GM18499 (cell line): ENCODE results near the gene NIF3L1.
"Not testable (repeated sequence)": the region's sequence is repeated elsewhere in the genome, so short reads cannot be mapped to it uniquely, and the experiment has no call there.

Experiments
- ATAC-seq: cut with Tn5 transposase; IDR thresholded peaks from one replicate; pipeline ENCODE4 v1.9.1; 2021; ENCODE audit warnings: moderate number of reproducible peaks; ENCODE audit not compliant: insufficient read depth, unreplicated experiment

The NIF3L1 gene

DNA sequence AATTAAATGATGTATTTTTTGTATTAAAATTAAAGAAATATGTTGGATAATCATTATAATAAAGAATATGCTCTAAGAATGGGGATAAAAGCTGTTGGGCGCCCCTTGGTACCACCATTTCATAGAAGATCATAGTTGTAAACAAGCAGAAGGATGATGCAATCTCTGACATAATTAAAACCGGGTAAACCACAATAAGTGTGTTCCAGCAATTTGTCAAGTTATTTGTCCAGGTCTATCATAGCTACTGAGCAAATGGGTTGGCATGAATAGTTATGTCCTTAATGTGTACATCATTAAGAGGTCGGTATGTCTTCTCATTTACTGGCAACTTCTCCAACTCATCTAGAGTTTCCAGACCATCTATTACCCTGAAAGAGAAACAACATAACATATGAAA, 18.0 kb upstream of the NIF3L1 start:
- no peak for ATAC-seq

DNA sequence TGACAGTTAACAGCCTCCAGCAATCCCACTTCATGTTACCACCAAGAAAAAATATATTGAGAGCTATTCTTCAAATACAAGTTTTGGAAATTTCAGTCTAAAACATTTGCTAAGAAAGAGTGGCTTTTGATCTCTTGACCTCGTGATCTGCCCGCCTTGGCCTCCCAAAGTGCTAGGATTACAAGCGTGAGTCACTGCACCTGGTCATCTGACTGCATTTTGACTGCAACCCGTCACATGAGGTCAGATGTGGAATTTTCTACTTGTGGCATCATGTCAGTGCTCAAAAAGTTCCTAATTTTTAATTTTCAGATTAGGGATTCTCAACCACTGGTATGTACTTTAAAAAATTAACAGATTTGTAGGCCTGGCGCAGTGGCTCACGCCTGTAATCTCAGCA, 15.6 kb upstream of the NIF3L1 start:
- ATAC-seq = no peak

DNA sequence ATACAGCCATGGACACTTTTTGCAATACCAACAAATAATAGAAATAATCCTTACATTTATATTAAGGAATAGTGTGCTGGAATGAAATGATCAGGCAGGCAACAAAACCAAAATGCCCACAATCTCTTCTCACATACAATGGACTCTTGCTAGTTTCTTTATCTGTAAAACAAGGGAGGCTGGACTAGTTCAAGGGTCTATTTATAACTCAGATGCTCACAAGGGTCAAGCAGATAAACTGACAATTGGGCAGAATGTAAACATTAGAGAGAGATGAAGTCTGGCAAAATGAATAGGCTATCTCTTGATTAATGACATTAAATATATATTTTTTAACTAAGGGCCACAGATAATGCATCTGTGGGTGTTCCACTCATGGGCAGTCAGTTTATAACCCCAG, 11.7 kb upstream of the NIF3L1 start:
- ATAC-seq = no peak

DNA sequence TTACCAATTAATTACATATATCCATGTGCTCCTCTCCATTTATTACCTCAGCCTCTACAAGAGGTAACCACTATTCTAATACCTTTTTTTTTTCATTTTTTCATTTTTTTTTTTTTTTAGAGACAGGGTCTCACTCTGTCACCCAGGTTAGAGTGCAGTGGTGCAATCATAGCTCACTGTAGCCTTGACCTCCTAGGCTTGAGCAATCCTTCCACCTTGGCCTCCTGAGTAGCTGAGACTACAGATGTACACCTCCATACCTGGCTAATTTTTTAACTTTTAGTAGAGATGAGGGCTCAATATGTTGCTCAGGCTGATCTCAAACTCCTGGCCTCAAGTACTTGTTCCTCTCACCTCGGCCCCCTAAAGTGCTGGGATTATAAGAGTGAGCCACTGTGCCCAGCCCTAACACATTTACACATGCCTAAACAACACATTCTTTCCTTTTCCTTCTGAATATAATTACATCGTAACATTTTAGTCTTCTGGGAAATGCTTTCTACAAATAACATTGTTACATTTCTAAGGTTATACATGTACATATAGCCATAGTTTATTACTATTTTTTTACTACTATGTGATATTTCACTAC, 10.8 kb upstream of the NIF3L1 start:
- ATAC-seq = no peak

DNA sequence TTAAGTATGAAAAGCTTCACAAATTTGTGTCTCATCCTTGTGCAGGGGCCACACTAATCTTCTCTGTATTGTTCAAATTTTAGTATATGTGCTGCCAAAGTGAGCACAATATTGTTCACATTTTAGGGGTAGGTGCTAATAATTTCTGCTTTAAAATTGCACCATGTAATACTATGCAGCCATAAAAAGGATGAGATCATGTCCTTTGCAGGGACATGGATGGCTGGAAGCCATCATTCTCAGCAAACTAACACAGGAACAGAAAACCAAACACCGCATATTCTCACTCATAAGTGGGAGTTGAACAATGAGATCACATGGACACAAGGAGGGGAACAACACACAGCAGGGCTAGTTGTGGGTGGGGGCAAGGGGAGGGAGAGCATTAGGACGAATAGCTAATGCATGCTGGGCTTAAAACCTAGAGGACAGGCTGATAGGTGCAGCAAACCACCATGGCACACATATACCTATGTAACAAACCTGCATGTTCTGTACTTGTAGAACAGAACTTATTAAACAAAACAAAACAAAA, 7.4 kb upstream of the NIF3L1 start:
- not testable (repeated sequence) for ATAC-seq

DNA sequence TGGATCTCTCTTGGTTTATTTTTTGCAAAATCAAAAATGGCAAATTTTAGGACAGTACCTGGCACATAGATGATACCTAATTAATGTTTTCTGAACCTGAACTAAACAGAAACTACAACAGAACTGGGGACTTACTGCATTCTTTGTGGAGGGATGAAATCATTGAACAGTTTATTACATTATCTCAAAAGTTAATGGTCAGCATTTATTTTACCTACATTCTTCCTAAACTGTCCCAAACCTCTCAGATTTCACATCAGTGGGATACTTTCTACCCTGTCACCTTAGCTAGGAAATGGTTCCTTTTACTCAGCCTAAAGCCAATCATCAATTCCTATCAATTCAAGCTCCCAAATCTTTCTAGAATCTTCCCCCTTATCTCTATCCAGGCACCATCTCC, 10.3 kb downstream of the NIF3L1 start:
- no peak for ATAC-seq

DNA sequence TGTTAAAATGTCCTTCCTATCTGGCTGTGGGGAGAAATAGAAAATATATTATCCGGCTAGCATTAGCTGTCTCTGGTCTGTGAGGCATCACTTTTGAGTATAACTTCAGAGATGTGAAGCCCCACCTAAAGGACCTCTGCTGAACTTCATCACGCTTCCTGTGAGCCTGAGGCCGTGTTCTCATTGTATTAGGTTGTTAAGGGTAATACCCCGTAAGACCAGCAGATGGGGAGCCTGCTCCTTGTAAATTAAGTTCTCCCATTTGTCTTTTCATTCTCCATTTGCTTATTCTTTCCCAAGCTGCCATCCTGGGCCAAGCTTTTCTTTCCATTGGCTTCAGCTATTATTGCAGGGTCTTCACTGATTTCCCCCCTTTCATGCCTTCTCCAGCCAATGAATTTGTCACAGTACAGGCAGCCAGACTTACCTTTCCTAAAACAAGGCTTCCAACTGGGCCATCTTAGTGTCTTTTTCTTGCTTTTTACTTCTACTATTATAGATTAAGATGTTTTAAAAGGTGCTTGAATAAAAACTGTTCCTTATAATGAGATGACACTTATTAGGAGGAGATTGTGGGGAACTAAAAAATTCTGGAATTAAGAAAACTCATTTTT, 12.4 kb downstream of the NIF3L1 start:
- peak; percentile 89 for ATAC-seq

DNA sequence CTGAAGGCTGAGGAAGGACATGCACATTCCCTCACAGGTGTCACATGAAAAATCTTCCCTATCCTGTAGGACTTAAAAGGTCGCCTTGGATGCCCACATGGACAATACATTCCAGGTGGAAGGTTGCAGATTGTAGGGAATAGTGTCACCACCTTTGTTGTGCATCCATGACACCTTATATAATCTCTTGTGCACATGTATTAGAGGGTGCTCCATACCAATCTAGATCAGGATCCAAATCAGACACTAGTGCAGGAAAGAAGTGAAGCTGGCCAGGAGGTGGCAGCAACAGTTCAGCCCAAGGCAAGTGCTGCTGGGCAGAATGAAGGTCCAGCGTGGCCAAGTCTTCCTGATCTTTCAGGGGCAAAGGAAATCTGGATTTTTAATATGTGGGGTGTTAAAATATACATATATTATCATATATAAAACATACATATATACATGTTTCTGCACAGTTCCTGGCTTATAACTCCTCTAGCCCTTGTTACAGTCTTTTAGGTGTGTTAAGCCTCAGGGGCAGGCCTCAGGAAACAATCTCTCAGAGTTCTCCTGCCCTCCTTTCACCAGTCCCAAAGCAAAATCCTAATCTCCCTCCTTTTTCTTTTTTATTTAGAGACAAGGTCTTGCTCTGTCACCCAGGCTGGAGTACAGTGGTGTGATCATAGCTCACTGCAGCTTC, 16.6 kb downstream of the NIF3L1 start:
- ATAC-seq = no peak

DNA sequence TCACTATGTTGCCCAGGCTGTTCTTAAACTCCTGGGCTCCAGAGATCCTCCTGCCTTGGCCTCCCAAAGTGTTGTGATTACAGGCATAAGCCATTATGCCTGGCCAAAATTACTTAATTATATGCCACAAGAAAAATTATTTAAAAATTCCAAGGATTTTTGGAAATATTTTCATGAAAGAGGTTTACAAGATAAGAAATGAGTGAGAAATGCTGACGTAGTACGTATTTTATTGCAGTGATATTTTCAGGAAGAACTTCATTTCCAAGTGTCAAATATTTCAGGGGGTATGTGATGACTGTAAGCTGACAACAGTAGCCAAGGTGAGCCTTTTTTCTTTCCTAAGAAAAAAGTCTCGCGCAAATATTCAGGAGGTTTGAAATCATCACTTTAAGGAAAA, 20.8 kb downstream of the NIF3L1 start:
- ATAC-seq = no peak

DNA sequence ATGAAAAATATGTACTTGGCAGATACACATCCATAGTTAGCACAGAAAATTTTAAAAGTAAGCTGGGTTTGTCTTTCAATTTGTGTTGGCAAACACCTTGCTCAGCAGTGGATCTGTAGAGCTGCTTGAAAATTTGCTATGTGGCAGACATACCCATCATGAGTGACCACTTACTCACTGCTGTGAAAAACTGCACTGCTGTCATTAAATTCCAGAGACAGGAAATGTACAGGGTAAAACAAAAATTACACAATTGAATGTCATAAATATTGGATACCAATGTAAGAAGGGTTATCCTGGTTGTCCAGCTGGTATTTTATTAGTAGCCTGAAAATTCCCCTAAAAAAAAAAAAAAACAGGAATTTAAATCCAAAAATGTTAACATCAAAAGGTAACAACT, 24.5 kb downstream of the NIF3L1 start:
- no peak for ATAC-seq

DNA sequence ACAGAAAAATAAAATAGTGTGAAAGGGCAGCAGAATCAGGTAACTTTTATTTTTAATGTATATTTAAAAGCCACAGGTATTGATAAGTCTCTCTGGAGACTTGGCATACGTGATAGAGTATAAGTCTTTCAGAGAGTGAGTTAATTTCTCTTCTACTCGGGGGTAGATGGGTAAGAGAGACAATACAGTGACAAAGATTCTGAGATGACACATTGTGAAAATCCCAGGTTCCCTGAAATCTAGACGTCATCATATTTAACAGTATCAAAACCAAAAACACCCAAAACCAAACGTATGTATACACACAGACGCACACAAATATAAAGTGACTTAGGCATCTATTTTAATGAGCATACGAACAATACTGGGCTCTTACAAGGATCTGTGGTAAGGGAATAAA, 33.3 kb downstream of the NIF3L1 start:
- ATAC-seq = no peak

DNA sequence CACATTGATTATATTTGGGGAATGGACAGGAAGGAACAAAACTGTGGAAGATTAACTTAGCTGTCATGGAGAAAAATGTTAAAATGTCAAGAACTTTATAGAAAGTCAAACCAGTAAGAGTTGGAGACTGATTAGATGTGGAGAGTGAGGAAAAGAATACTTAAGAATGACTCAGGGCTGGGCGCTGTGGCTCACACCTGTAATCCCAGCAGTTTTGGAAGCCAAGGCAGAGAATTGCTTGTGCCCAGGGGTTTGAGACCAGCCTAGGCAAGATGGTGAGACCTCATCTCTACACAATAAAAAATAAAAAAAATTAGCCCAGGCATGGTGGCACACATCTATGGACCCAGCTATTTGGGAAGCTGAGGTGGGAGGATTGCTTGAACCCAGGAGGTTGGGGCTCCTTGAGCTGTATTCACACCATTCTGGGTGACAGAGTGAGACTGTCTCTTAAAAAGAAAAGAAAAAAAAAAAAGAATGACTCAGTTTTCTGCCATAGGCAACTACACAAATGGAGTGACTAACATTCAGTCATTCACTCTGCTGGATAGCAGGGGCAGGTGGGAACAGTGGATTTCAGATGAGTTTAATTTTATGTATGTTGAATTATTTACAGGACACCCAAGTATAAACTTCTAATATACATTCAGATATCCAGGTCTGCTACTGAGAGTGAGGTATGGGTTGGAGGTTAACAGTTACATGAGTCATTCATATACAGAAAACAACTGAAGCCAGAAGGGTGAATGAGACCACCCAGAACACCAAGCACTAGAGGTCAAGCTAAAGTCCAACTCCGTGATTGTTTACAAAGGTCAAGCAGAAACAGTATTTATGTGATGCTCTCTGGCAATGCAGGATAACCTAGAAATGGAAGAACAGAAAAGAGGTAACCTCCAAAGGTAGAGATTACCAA, 40.4 kb downstream of the NIF3L1 start:
- ATAC-seq = no peak

DNA sequence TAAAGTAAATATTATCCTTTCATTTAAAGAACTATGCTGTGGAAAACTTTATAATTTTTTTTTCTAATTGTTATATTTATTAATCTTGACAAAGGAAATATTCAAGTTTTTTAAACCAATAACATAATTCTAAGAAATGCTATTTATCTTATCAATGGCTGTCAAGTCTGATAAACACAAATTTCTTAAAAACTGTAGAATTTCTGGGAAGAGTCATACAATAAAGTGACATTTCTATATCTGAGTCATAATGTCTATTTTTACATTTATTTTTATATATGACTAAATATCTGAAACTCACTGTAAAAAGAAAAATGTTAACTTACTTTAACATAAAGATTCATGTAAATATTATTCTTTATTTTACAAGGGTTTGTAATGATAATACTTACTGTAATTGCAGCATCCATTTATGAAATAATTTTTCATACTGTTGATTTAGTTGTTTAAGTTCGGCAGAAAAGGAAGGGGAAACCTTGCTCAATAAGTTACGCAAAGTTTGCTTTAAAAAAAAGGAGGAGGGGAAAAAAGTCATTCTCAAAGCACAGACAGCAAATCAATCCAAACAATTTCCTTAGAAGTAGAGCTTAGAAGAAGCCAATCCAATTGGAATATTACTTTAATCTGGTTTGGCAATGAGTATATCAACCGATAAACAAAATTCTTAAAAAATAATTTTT, 41.9 kb downstream of the NIF3L1 start:
- no peak for ATAC-seq

DNA sequence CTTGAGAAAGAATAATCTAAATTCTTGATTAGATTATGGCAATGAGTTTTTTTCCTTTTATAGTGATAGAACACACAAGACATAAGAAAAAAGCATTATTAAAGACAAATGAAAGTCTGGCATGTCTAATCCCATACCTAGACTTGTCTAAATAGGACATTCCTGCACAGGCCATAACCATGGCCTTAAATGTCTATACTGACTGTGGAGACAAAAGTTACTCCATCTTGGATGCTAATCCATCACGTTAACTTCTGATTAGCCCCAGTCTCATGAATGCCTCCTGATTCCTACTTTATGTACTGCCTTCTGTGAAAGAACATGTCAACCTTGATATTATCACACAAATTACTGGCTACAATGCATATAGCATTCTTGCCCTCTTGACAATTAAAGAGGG, 50.7 kb downstream of the NIF3L1 start:
- ATAC-seq = no peak

DNA sequence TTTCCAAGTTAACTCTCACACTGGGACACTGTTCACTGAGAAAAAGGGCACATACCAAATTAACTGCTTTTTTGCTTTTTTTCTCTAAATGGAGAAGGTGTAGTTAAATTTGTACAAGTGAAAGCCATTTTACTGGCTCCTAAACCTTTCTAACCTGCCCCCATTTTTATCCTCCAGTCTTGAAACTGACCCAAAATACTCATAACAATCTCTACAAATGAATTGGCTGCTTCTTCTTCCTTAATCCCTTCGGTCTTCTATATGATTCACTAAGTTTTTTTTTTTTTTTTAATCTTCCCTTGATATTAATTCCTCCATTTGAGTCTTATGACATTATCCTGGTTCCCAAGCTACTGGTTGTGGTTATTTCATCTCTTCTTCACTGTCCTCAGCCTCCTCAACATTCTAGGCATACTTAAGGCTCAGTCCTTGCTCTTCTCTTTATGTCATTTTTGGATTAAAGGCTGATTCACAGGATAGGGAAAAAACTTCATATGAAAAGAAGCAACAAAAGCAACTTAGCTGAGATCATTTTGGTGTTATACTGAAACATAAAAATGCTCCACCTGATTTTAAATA, 54.4 kb downstream of the NIF3L1 start:
- no peak for ATAC-seq

DNA sequence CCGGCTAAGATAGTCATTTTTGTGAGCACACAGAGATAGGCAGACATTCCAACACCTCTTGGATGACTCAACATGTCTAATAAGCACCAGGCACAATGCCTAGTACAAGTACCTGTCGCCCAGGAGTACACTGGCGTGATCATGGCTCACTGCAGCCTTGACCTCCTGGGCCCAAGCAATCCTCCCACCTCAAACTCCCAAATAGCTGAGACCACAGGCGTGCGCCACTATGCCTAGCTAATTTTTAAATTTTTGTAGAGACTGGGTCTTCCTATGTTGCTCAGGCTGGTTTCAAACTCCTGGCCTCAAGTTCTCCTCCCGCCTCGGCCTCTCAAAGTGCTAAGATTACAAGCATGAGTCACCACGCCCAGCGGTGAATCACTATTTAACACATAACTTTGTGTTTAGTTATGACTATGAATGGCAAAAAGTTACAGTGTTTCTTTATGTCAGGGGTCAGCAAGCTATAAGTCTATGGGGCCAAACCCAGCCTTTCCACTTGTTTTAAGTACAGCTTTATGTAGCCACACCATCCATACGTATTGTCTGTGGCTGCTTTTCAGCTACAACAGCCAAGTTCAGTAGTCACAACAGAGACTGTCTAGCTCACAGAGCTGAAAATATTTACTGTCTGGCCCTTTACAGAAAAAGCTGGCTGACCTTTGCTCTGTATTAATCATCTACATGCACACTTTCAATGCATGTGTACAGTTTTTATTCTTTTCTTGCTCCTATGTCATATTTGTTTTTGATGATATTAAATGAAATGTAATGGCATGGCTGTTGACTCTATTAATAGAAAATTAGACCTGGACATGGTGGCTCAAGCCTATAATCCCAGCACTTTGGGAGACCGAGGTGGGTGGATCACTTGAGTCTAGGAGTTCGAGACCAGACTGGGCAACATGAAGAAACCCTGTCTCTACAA, 55.6 kb downstream of the NIF3L1 start:
- ATAC-seq = no peak

DNA sequence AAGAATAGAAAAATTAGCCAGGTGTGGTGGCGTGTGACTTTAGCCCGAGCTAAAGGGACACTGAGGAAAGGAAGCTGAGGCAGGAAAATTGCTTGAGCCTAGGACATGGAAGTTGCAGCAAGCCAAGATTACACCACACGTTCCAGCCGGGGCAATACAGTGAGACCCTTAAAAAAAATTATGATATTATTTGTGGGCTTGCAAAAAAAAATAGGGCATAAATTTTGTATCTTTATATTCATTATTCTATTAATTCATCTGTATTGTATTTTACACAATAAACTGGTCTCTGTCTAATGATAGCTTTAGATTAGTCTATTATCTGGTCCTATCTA, 56.2 kb downstream of the NIF3L1 start:
- ATAC-seq = no peak

DNA sequence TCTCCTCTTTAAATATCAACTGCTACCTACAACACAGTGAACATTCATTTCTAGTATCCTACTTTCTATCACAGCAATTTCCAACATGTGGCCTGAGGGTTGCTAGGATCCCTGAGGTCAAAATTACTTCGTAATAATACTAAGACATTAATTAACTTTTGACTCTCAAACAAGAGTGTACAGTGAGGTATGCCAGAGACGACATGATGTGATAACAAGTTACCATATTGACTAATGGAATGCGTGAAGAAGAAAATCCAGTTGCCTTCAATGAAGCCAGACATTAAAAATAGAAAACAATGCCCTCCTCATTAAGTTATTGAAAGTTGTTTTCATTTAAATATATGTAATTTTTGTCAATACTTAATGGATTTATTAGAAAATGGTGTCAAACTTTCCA, 61.2 kb downstream of the NIF3L1 start:
- no peak for ATAC-seq
